ENCODE measurements around the gene B9D1. TPM values are rescaled to one million over a fixed set of nuclear protein-coding genes. Genes with fewer than 3 reads are reported as not detected.

B9D1 gene
- total RNA-seq, 1 donor from 2014 or later = 16.5 TPM

DNA sequence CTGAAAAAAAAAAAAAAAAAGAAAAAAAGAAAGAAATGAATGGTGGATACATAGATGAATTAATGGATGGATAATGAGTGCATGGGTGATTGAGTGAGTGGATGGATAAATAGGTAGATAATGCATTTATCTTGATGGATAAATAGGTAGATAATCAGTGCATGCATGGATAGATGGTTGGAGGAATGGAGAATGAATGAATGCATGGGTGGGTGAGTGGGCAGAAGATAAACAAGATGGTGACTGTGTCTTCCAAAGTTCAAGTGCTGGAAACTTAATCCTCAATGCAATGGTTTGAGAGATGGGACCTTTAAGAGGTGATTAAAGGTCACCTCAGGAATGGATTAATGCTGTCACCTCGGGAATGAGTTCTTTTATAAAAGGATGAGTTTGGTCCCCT, 41.7 kb upstream of the B9D1 start:
- H3K9me3 Mint-ChIP-seq (ENCODE audit: unreplicated experiment) = no peaks in the 10 kb centered on the region
- TF ChIP-seq, protein P1, sequence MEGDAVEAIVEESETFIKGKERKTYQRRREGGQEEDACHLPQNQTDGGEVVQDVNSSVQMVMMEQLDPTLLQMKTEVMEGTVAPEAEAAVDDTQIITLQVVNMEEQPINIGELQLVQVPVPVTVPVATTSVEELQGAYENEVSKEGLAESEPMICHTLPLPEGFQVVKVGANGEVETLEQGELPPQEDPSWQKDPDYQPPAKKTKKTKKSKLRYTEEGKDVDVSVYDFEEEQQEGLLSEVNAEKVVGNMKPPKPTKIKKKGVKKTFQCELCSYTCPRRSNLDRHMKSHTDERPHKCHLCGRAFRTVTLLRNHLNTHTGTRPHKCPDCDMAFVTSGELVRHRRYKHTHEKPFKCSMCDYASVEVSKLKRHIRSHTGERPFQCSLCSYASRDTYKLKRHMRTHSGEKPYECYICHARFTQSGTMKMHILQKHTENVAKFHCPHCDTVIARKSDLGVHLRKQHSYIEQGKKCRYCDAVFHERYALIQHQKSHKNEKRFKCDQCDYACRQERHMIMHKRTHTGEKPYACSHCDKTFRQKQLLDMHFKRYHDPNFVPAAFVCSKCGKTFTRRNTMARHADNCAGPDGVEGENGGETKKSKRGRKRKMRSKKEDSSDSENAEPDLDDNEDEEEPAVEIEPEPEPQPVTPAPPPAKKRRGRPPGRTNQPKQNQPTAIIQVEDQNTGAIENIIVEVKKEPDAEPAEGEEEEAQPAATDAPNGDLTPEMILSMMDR (IDR thresholded peaks at IDR 0.05) = no peak
- H3K36me3 Mint-ChIP-seq (ENCODE audit: unreplicated experiment) = no peaks in the 10 kb centered on the region
- no peaks in the 10 kb centered on the region for H3K4me1 Mint-ChIP-seq (ENCODE audit: unreplicated experiment)
- no peak for DNase-seq (ENCODE audit: extremely low spot score, unreplicated experiment)
- no peak overlapping the region for H3K4me3 Mint-ChIP-seq (ENCODE audit: unreplicated experiment)
- peaks cover 4% of the 10 kb centered on the region for H3K27me3 Mint-ChIP-seq (ENCODE audit: unreplicated experiment)
- H3K27ac Mint-ChIP-seq (ENCODE audit: unreplicated experiment) = no peak overlapping the region

DNA sequence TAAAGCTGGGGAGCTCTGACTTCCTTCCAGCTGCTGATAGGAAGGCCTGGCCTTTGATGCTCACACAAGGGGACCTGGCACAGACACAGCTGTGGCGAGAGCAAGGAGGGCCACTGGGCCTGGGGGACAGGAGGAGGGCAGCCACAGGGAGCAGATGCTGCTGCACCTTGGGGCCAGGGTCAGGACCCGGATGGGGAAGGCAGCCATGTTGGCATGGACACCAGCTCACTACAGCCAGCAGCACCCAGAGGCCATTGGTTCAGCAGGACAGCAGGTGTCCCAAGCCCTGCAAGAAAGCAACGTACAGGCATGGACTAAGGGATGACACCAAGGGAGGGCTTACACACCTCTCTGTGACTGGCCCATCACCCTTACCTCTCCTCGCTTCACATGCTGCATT, 40.5 kb upstream of the B9D1 start:
- H3K4me1 Mint-ChIP-seq (ENCODE audit: unreplicated experiment) = peaks cover 9% of the 10 kb centered on the region
- peaks cover 4% of the 10 kb centered on the region for H3K27me3 Mint-ChIP-seq (ENCODE audit: unreplicated experiment)
- no peaks in the 10 kb centered on the region for H3K9me3 Mint-ChIP-seq (ENCODE audit: unreplicated experiment)
- DNase-seq (ENCODE audit: extremely low spot score, unreplicated experiment) = no peak
- TF ChIP-seq, protein P1 (IDR thresholded peaks at IDR 0.05) = no peak
- no peaks in the 10 kb centered on the region for H3K36me3 Mint-ChIP-seq (ENCODE audit: unreplicated experiment)
- no peak overlapping the region for H3K4me3 Mint-ChIP-seq (ENCODE audit: unreplicated experiment)
- no peak overlapping the region for H3K27ac Mint-ChIP-seq (ENCODE audit: unreplicated experiment)

DNA sequence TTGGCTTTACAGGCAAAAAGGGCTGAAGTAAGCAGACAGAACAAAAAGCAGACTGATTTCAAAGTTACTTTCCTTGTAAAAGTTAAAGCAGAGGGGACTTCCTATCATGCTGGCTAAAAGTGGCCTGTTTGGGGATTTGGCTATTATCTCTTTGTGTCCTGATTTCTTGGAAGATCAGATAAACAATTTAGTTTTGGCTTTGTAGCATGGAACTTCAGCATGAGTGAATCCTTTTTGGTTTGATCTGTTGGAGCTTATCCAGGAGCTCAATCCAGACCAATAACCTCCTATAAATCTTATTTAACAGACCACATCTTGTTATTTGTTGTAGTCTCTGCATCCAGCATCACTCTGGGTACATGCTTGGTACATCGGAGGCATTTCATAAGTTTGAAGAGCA, 39.6 kb upstream of the B9D1 start:
- peaks cover 12% of the 10 kb centered on the region for H3K4me1 Mint-ChIP-seq (ENCODE audit: unreplicated experiment)
- no peak overlapping the region for H3K27ac Mint-ChIP-seq (ENCODE audit: unreplicated experiment)
- no peaks in the 10 kb centered on the region for H3K36me3 Mint-ChIP-seq (ENCODE audit: unreplicated experiment)
- DNase-seq (ENCODE audit: extremely low spot score, unreplicated experiment) = no peak
- no peaks in the 10 kb centered on the region for H3K9me3 Mint-ChIP-seq (ENCODE audit: unreplicated experiment)
- TF ChIP-seq, protein P1 (IDR thresholded peaks at IDR 0.05) = no peak
- H3K4me3 Mint-ChIP-seq (ENCODE audit: unreplicated experiment) = no peak overlapping the region
- H3K27me3 Mint-ChIP-seq (ENCODE audit: unreplicated experiment) = peaks cover 4% of the 10 kb centered on the region

DNA sequence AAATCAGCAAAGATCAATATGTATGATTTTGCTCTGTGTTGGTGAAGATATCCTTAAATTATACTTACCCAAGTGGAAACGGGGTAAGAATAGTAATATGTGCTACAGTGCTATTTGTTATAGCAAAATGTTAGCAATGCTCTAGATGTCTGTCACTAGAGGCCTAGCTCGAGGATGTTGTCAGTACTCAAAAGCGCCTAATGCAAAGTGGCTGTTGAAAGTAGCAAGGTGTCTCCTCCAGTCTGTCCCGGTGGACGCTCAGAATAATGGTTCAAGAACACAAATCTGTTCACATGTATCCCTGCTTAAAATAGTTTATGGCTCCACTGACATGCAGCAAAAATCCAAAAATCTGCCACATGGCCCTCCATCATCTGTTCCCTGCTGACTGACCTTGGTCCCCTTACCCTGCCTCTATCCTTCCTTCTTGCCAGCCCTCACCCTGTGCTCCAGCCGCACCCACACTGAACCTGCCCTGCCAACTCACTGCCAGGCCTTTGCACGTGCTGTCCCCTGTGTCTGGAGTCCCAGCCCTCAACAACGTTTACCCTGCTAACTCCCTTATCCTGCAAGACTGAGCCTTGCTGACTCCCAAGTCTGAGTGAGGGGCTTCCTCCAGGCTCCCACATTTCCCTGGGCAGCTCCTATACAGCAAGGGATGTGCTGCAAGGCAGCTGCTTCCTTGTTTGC, 38.9 kb upstream of the B9D1 start:
- H3K4me3 Mint-ChIP-seq (ENCODE audit: unreplicated experiment) = no peak overlapping the region
- no peaks in the 10 kb centered on the region for H3K9me3 Mint-ChIP-seq (ENCODE audit: unreplicated experiment)
- H3K4me1 Mint-ChIP-seq (ENCODE audit: unreplicated experiment) = peaks cover 12% of the 10 kb centered on the region
- peaks cover 4% of the 10 kb centered on the region for H3K27me3 Mint-ChIP-seq (ENCODE audit: unreplicated experiment)
- H3K36me3 Mint-ChIP-seq (ENCODE audit: unreplicated experiment) = no peaks in the 10 kb centered on the region
- no peak overlapping the region for H3K27ac Mint-ChIP-seq (ENCODE audit: unreplicated experiment)
- no peak for DNase-seq (ENCODE audit: extremely low spot score, unreplicated experiment)
- TF ChIP-seq, protein P1 (IDR thresholded peaks at IDR 0.05) = no peak

DNA sequence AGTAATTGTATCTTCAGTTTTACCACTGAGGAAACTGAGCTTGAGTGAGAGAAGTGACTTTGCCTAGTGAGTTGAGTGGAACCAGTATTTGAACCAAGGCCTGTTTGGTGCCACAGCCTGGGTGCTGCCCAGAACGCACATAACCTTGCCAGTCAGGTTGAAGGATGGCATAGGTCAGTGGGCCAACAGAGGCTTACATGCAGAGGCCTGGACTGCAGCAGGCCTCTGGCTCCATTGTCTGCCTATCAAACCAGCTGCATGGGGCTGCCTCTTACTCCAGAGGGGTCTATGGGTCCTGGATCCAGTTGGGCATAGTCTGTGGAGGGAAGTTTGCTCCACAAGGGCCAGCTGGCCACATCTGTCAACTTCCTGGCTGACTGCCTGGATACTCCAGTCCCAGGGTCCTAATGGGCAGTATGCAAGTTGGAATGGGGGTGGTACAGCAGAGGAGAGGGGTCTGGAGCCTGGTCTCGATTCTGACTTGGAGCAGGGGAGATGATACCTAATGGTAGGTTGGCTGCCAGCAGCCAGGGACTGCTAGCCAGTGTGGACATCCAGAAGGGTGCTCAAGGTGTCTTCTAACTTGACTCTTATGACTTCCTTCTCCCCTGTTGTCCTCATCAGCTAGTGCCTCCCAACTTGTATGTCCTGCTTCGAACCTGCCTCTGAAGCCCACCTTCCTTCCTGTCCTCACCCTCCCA, 37.4 kb upstream of the B9D1 start:
- Mint-ChIP-seq H3K27me3 (ENCODE audit: unreplicated experiment) (peaks cover 10% of the 10 kb centered on the region), H3K9me3 (ENCODE audit: unreplicated experiment) (no peaks in the 10 kb centered on the region), H3K36me3 (ENCODE audit: unreplicated experiment) (no peaks in the 10 kb centered on the region), H3K27ac (ENCODE audit: unreplicated experiment) (no peak overlapping the region), H3K4me1 (ENCODE audit: unreplicated experiment) (peaks cover 12% of the 10 kb centered on the region), H3K4me3 (ENCODE audit: unreplicated experiment) (no peak overlapping the region)
- DNase-seq (ENCODE audit: extremely low spot score, unreplicated experiment) = no peak
- TF ChIP-seq, protein P1 (IDR thresholded peaks at IDR 0.05) = no peak
